ENCODE data around the gene RAET1L.
"Not testable (repeated sequence)": the region's sequence is repeated elsewhere in the genome, so short reads cannot be mapped to it uniquely, and the experiment has no call there.

DNA sequence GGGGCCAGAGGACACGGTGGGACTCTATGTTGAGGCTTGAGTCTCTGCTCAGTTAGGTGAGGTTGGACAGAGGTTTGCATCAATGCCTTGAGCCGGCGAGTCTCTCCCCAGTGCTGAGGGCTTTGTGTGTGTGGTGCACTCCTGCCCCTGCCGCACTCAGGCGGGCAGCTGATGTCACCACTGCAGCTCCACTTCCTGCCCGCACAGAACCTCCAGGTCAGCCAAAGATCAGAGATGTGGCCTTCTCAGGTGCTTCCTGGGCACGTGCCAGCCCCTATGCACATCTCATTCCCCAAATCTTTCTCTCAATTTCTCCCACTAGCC is 33.9 kb downstream of the RAET1L start:
- TF ChIP-seq, protein P1, sequence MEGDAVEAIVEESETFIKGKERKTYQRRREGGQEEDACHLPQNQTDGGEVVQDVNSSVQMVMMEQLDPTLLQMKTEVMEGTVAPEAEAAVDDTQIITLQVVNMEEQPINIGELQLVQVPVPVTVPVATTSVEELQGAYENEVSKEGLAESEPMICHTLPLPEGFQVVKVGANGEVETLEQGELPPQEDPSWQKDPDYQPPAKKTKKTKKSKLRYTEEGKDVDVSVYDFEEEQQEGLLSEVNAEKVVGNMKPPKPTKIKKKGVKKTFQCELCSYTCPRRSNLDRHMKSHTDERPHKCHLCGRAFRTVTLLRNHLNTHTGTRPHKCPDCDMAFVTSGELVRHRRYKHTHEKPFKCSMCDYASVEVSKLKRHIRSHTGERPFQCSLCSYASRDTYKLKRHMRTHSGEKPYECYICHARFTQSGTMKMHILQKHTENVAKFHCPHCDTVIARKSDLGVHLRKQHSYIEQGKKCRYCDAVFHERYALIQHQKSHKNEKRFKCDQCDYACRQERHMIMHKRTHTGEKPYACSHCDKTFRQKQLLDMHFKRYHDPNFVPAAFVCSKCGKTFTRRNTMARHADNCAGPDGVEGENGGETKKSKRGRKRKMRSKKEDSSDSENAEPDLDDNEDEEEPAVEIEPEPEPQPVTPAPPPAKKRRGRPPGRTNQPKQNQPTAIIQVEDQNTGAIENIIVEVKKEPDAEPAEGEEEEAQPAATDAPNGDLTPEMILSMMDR (conservative IDR thresholded peaks at IDR 0.05), result not testable (repeated sequence)
- not testable (repeated sequence) for TF ChIP-seq ZFX (IDR thresholded peaks at IDR 0.05)
